GM21576 (cell line): ENCODE results near the gene RPS3A.
A peak's percentile ranks its signal among the peaks of the same experiment; 100 is the strongest.
"Not testable (repeated sequence)": the region's sequence is repeated elsewhere in the genome, so short reads cannot be mapped to it uniquely, and the experiment has no call there.

ENCODE experiments used
- ATAC-seq: cut with Tn5 transposase; IDR thresholded peaks from one replicate; pipeline ENCODE4 v1.9.1; 2021; ENCODE audit warnings: mild to moderate bottlenecking, moderate library complexity; ENCODE audit not compliant: unreplicated experiment

Gene RPS3A

DNA sequence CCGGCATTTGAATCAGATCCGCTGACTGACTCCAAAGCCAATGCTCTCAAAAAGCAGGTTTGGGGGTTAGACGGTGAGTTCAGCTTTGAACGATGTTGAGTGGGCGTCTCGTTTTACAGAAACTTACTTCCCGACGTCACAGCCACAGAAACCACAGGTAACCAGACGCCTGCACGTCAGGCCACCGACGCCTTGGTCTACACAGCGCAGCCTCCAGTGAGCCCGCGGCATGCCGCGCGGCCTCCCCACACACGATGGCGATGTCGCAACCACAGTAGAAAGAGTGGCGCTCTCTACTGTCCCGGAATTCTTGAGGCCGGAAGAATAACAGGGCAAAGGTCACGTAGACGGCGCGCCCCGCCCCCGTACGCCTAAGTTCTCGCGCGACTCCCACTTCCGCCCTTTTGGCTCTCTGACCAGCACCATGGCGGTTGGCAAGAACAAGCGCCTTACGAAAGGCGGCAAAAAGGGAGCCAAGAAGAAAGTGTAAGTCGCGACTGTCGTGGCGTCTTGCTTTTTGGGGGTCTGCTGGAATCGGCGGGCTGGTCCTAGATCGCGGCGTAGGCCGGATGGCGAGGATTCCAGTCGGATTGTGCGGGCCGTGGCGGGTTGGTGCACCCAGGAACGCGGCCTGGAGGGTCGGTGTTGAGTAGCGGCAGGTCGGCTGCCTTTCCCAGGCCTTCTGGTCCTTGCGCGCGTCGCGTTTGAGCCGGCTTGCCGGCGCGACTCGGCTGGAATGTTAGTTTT, at the start of gene RPS3A:
Gene RPS3A, plus strand, starts transcription at position 400 of the 747 bp plus-strand sequence. Its CDS starts 25 bp downstream, at position 425.
- peak; percentile 92 for ATAC-seq

DNA sequence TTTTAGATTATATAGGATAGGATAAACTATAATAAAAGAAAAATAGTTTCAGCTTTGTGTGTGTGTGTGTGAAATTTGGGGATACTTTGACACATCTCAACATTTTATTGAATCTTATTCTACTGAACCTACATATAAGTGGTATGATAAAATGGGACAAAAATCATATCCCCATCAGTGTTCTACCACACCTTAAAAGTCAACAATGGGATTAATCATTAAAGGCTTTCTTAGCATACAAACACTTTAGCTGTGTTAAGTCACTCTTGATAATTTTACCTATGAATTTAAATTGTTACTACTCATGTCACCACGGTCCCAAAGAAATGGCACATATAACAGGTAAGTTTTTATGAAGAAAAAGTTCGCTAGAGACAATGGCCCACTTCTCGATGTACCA, 46.6 kb upstream of the RPS3A start:
- ATAC-seq, result peak; percentile 7

DNA sequence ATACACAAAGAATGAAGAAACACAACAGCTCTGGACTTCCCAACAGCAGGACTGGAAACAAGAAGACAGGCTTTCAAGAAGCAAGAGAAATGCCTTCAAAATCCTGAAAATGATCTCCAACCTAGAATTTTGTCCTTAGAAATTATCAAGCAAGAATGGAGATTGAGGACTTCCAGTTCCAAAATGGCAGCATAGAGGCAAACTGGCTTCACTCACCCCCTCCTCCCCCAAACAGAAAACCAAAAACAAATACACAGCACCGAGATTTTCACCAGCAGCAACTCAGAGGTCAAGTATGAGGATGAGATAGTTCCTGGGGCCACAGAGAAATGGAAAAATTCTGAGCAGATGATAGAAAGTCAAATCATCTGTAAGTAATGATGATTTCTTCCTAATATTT, 43.9 kb upstream of the RPS3A start:
- ATAC-seq, result no peak

DNA sequence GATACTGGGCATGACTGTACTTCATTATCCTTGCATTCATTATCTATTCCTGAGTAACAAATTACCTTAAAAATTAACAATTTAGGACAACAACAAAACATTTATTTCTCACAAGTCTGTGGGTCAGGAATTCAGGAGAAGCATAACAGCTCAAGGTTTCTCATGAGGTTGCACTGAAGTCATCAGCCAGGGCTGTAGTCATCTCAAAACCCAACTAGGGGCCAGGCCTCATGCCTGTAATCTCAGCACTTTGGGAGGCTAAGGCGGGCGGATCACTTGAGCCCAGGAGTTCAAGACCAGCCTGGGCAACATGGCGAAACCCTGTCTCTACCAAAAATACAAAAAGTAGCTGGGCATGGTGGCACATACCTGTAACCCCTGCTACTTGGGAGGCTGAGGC, 36.3 kb upstream of the RPS3A start:
- not testable (repeated sequence) for ATAC-seq

DNA sequence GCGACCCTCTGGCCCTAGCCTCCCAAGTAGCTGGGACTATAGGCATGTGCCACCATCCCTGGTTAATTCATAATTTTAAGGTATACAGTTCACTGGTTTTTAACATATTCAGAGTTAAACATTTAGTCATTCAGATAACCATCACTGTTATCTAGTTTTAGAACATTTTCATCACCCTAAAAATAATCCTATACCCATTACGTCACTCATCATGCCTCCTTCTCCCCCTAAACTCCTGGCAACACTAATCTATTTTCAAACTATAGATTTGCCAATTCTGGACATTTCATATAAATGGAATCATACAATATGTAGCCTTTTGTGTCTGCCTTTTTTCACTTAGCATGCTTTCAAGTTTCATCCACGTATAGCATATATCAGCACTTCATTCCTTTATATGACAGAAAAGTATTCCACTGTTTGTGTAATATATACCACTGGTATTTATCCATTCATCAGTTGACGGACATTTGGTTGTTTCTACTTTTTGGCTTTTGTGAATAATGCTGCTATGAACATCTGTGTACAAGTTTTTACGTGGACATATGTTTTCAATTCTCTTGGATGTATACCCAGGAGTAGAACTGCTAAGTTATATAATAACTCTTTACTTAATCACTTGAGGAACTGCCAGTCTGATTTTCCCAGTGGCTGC, 32.0 kb upstream of the RPS3A start:
- ATAC-seq, result no peak

DNA sequence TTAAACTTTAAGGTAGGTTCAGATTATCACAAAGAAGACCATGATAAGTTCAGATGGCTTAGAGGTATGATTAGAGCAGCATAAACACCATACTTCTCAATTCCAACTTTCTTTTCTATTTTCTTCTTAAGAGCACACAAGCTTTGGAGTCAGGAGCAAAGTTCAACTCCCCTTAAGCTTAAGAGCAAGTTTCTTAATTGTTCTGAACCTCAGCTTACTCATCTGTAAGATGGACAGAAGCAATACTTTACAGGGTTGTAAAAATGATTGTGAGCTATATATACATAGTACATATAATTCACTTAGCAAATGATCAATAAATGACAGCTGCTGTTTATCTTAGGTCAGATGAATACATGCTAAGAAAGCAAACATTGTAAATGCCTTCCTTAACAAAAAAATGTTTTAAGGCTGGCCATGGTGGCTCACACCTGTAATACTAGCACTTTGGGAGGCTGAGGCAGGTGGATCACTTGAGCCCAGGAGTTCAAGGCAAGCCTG, 25.0 kb upstream of the RPS3A start:
- no peak for ATAC-seq

DNA sequence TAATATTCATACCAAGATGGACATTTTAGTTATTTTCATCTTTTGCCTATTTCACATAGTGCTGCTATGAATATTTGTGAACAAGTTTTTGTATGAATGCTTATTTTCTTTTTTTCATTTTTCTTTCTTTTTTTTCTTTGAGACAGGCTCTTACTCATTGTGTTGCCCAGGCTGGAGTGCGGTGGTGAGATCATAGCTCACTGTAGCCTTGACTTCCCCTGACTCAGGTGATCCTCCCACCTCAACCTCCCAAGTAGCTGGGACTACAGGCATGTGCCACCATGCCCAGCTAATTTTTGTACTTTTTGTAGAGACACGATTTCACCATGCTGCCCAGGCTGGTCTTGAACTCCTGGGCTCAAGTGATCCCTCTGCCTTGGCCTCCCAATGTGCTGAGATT, 21.4 kb upstream of the RPS3A start:
- not testable (repeated sequence) for ATAC-seq

DNA sequence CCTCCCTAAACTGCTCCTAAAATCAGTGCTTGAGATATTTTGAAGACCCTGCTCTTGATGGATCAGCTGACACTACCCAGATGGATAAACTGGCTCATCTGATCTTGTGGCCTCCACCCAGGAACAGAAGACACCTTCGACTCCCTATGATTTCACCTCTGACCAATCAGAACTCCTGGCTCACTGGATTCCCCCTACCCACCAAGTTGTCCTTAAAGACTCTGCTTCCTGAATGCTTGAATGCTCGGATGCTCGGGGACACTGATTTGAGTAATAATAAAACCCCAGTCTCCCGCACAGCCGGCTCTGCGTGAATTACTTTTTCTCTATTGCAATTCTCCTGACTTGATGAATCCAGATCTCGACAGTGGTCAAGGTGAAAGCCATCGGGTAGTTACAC, 12.0 kb upstream of the RPS3A start:
- ATAC-seq, result no peak

DNA sequence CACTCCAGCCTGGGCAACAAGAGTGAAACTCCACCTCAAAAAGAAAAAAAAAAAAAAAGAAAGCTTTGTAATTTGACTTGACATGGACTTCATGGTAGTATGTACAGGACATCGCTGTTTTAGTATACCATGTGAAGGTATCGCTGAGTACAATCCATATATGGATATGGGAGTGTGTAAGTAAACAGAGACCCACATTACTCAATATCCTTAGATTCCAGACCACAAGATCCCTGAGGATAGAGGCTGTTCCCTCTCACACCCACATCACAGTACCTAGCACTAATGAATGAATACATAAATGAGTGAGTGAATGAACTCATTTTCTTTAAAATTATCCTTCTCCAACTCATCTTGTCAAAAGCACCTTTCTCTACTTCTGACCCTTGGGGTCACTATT, 8.4 kb upstream of the RPS3A start:
- ATAC-seq, result no peak

DNA sequence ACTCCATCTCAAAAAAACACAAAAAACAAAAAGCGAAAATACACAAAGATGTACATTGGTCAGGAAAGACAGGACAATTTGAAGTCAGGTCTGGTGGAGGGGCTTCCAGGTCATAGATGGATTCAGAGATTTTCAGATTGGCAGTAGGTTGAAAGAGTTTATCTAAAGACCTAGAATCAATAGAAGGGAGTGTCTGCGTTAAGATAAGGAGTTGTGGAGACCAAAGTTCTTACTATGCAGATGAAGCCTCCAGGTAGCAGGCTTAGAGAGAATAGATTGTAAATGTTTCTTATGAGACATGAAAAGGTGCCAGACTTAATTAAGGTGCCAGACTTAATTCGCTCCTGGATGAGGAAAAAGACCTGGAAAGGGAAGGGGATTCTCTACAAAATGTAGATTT, 6.9 kb upstream of the RPS3A start:
- no peak for ATAC-seq

DNA sequence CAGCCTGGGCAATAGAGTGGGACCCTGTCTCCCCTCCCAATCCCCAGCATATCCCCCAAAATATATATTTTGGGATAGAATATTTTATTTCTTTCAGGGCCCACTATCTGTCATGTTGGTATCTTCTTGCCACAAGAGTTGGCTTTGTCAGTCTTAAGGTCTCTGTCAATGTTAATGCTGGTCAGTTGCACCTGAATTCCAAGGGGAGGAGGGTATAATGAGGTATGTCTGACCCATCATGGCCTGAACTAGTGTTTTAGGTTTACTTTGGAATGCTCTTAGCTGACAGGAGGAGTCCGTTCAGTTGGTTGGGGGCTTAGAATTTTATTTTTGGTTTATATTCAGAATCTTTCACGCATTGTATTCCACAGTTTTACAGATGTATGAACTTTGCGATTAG, 6.2 kb upstream of the RPS3A start:
- no peak for ATAC-seq

DNA sequence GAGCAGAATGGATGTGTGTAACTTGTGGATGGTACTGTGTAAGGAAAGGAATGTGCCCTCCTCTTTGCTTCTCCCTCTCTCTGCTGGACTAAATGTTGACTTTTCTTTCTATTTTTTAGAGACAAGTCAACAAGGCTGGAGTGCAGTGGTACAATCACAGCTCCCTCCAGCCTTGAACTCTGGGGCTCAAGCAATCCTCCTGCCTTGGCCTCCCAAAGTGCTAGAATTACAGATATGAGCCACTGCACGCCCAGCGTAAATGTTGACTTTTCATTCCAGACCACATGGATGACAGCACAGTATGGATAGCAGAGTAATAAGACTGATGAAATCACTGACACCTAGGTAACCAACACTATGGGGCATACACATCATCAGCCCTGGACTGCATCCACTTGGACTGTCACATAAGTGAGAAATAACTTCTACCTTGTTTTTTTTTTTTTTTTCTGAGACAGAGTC, 5.1 kb upstream of the RPS3A start:
- ATAC-seq, result no peak

DNA sequence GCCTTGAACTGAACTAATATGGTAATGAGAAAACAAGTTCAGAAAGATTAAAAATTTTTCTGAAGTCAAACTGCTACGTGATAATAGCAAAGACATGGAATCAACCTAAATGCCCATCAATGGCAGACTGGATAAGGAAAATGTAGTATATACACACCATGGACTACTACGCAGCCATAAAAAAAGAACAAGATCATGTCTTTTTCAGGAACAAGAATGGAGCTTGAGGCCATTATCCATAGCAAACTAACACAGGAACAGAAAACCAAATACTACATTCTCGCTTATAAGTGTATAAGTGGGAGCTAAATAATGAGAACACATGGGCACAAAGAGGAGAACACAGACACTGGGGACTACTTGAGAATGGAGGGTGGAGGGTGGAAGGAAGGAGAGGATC, 4.3 kb upstream of the RPS3A start:
- ATAC-seq, result no peak

DNA sequence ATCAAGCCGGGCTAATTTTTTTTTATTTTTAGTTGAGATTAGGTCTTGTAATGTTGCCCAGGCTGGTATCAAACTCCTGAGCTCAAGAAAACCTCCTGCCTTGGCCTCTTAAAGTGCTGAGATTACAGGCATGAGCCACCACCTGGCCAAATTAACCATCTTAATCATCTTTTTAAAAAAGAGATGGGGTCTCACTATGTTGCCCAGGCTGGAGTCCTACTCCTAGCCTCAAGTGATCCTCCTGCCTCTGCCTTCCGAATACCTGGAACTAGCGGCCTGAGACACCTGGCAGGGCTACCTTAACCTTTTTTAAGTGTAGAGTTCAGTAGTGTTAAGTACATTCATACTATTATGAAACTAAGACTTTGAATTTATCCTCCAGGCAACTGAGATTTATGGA, 1.7 kb upstream of the RPS3A start:
- no peak for ATAC-seq

DNA sequence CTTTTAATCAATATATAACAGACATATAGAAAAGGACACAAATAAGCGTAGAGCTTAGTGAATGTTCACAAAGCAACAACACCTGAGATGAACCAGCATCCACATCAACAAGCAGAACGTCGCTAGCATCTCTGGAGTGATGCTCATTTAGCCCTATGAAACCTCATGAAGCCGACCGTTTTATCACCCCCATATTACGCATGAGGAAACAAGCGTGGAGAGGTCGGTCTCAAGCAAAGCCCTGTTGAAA, 524 bp upstream of the RPS3A start:
- ATAC-seq, result no peak

DNA sequence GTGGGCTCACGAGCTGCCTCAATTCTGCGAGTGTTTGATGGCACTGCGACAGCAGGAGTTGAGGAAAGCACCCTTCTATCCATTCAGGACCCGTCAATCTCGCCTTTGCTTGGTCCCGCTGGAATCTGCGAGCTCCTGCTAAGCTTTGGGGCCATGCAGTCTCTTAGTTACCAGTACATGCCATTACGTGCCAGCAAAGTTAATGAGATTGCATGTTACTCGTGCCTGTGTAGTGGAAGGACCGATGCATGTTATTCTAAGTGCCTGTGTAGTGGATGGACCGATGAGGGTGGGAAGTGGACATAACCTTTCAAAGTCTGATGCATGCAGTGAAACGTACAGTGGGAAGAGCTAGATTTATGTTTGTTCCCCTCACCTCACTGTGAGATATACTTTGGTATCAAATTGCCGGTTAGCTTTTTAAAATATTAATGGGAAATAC, 569 bp downstream of the RPS3A start:
- ATAC-seq, result no peak

DNA sequence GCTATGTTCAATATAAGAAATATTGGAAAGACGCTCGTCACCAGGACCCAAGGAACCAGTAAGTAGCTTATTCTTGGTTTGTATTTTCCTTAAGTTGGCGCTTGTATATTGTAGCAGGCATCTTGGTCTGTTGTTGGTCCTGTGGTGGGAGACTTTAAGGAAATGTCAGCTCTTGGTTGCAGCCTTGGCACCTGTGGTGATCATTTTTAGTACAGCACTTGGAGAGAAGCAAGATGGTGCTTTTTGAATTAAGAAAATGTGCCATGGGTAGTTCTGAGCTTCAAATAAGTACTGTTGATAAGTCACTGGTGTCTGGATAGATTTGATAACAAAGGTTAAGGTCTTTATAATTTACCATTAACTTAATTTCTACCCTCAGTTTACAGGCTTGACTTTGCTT, 1.1 kb downstream of the RPS3A start:
- no peak for ATAC-seq

DNA sequence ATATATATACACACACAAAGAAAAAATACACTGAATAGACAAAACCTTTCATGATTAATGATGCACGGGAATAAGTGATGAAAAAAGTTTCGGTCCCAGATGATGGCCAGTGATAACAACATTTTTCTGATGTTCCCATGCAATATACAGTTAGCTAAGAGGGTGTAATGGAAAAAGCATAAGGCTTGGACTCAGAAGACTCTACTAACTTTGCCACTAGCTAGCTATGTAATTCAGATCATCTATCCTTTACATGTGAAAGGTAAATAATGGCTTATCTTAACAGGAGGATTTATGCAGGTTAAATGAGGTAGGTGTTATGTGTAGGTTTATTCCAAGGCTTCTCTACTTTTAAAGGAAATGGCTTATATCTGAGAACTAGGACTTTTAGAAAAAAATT, 4.3 kb downstream of the RPS3A start:
- no peak for ATAC-seq

DNA sequence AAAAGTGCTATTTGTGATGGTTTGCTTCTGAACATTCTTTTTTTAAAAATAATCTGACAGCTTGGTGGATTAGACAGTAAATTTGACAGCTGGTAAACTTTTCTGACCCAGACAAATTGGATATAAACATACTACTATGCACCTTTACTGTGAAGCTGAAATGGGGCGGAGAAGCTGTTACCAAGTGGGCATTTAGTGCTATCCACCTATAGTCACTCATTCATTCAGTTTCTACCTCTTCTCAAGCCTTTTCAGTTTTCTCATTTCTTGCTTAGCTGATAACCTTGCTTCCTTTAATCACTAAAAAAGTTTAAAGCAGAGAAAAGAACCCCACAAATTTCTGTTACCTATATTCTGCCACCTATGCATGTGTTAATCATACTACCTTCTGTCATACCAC, 5.2 kb downstream of the RPS3A start:
- no peak for ATAC-seq

DNA sequence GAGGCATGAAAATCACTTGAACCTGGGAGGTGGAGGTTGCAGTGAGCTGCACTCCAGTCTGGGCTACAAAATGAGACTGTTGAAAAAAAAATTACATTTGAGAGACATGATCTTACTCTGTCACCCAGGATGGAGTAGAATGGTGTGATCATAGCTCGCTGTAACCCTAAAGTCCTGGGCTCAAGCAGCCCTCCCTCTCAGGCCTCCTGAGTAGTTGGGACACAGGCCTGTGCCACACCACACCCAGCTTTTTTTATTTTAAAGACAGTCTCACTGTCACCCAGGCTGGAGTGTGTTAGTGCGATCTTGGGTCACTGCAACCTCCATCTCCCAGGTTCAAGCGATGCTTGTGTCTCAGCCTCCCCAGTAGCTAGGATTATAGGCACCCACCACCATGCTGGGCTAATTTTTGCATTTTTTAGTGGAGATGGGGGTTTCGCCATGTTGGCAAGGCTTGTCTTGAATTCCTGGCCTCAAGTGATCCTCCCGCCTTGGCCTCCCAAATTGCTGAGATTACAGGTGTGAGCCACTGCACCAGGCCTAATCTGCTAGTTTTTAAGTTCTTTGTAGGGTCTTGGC, 6.1 kb downstream of the RPS3A start:
- no peak for ATAC-seq

DNA sequence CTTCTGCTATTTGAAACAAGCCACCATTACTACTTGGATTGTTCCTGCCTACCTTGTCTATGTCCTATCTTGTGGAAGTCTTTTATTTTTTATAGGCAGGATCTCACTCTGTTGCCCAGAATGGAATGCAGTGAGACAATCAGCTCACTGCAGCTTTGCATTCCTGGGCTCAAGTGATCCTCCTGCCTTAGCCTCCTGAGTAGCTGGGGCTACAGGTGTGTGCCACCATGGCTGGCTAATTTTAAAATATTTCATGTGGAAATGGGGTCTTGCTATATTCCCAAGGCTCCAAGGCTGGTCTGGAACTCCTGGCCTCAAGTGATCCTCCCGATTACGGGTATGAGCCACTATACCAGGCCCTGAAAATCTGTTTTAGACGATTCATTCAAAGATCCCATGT, 7.6 kb downstream of the RPS3A start:
- no peak for ATAC-seq

DNA sequence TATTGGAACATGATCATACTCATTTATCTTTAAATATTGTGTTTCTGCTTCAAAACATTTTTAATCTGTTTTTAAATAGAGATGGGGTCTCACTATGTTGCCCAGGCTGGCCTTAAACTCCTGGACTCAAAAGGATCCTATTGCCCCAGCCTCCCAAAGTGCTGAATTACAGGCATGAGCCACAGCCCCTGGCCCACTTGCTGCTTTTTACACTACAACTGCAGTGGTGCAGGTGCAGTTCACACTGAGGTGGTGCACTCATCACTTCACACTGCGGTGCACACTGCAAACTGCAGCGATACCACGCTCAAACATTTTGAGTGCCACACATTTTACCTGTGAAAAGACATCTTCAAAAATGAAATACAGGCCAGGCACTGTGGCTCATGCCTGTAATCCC, 10.8 kb downstream of the RPS3A start:
- no peak for ATAC-seq
